ENCODE results near the gene SLC30A1. TPM values are rescaled to one million over a fixed set of nuclear protein-coding genes. Genes with fewer than 3 reads are reported as not detected.
A peak's percentile ranks its signal among the peaks of the same experiment; 100 is the strongest.
"Not testable (repeated sequence)": the region's sequence is repeated elsewhere in the genome, so short reads cannot be mapped to it uniquely, and the experiment has no call there.

Gene SLC30A1
- total and polyA plus RNA-seq, 8 donors: 0.58 to 30.1 (median 5.5) TPM

- H3K9me3 ChIP-seq: no peaks in the 10 kb centered on the region
- TF ChIP-seq CTCF (IDR thresholded peaks at IDR 0.05) (no peak), POLR2A (IDR thresholded peaks at IDR 0.05) (no peak), POLR2AphosphoS5 (IDR thresholded peaks at IDR 0.05) (no peak), EP300 (IDR thresholded peaks at IDR 0.05) (no peak)
- no peaks in the 10 kb centered on the region for H3K27me3 ChIP-seq
- 0 to 1% (median 0%) methylated on average over 11 to 13 of the region's 13 CpGs for WGBS, 5 donors
- peaks cover 13 to 68% (median 44%) of the 10 kb centered on the region in 4 donors for H3K4me1 ChIP-seq
- peak overlapping the region; percentile 76 to 99 (median 90) for H3K4me3 ChIP-seq
- intact Hi-C loops (cut with DNase I; ENCODE audit: low total_unique reads): no loop called here
- peaks cover 8 to 24% (median 12%) of the 10 kb centered on the region in 4 donors for H3K36me3 ChIP-seq
- peak overlapping the region; percentile 95 to 99 (median 97) for H3K27ac ChIP-seq
- DNase-seq: no peak
Observed at GRCh38 chr1:211577277-211577818, 1.6 kb downstream of the SLC30A1 start.

- intact Hi-C loops (cut with DNase I; ENCODE audit: low total_unique reads): no loop called here
- DNase-seq: no peak
- WGBS, 5 donors: 25 to 39% (median 34%) methylated on average over 2 of the region's 2 CpGs
- Histone ChIP-seq H3K27ac (no peak overlapping the region), H3K9me3 (no peaks in the 10 kb centered on the region), H3K4me1 (peaks cover 13 to 68% (median 47%) of the 10 kb centered on the region in 4 donors), H3K4me3 (peak overlapping the region; percentile 76 to 99 (median 90)), H3K36me3 (peaks cover 8 to 24% (median 14%) of the 10 kb centered on the region in 4 donors), H3K27me3 (no peaks in the 10 kb centered on the region)
- no peak for TF ChIP-seq CTCF (IDR thresholded peaks at IDR 0.05)
- no peak for TF ChIP-seq POLR2A (IDR thresholded peaks at IDR 0.05)
- no peak for TF ChIP-seq EP300 (IDR thresholded peaks at IDR 0.05)
Observed at GRCh38 chr1:211576717-211577116, 2.2 kb downstream of the SLC30A1 start.

- Histone ChIP-seq H3K27me3 (no peaks in the 10 kb centered on the region), H3K27ac (no peak overlapping the region), H3K4me1 (peaks cover 7 to 56% (median 39%) of the 10 kb centered on the region in 4 donors), H3K4me3 (no peak overlapping the region), H3K9me3 (no peaks in the 10 kb centered on the region), H3K36me3 (peaks cover 8 to 24% (median 14%) of the 10 kb centered on the region in 4 donors)
- intact Hi-C loops (cut with DNase I; ENCODE audit: low total_unique reads): no loop called here
- TF ChIP-seq POLR2A (IDR thresholded peaks at IDR 0.05) (no peak), POLR2AphosphoS5 (IDR thresholded peaks at IDR 0.05) (no peak), EP300 (IDR thresholded peaks at IDR 0.05) (no peak), CTCF (IDR thresholded peaks at IDR 0.05) (no peak)
- no peak for DNase-seq
Observed at GRCh38 chr1:211574705-211575104, 4.3 kb downstream of the SLC30A1 start.

GRCh38 chr1:211571998-211572397 is 7.0 kb downstream of the SLC30A1 start:
- WGBS, 5 donors: 71 to 80% (median 78%) methylated on average over 2 of the region's 2 CpGs
- DNase-seq: no peak
- H3K27ac ChIP-seq: no peak overlapping the region
- no peaks in the 10 kb centered on the region for H3K9me3 ChIP-seq
- H3K4me1 ChIP-seq: peaks cover 6 to 51% (median 34%) of the 10 kb centered on the region in 4 donors
- no peak for TF ChIP-seq POLR2AphosphoS5 (IDR thresholded peaks at IDR 0.05)
- H3K4me3 ChIP-seq: no peak overlapping the region
- intact Hi-C loops (cut with DNase I; ENCODE audit: low total_unique reads): no loop called here
- H3K36me3 ChIP-seq: peaks cover 8 to 24% (median 14%) of the 10 kb centered on the region in 4 donors
- H3K27me3 ChIP-seq: no peaks in the 10 kb centered on the region

- H3K27me3 ChIP-seq; H3K27ac ChIP-seq; intact Hi-C loops (cut with DNase I; ENCODE audit: low total_unique reads); H3K9me3 ChIP-seq; DNase-seq; H3K4me3 ChIP-seq: not testable (repeated sequence)
- peaks cover 3 to 35% (median 20%) of the 10 kb centered on the region in 4 donors for H3K4me1 ChIP-seq
- H3K36me3 ChIP-seq: peaks cover 4 to 17% (median 10%) of the 10 kb centered on the region in 4 donors
- WGBS, 5 donors: 49 to 74% (median 67%) methylated on average over 1 of the region's 1 CpG
Observed at GRCh38 chr1:211570378-211570777, 8.6 kb downstream of the SLC30A1 start.
